GM18498 (cell line): ENCODE measurements around the gene CDK19.

ENCODE experiments used
- ATAC-seq: cut with Tn5 transposase; IDR thresholded peaks from one replicate; pipeline ENCODE4 v1.9.1; 2021; ENCODE audit warnings: mild to moderate bottlenecking, moderate library complexity; ENCODE audit not compliant: unreplicated experiment

Gene CDK19

DNA sequence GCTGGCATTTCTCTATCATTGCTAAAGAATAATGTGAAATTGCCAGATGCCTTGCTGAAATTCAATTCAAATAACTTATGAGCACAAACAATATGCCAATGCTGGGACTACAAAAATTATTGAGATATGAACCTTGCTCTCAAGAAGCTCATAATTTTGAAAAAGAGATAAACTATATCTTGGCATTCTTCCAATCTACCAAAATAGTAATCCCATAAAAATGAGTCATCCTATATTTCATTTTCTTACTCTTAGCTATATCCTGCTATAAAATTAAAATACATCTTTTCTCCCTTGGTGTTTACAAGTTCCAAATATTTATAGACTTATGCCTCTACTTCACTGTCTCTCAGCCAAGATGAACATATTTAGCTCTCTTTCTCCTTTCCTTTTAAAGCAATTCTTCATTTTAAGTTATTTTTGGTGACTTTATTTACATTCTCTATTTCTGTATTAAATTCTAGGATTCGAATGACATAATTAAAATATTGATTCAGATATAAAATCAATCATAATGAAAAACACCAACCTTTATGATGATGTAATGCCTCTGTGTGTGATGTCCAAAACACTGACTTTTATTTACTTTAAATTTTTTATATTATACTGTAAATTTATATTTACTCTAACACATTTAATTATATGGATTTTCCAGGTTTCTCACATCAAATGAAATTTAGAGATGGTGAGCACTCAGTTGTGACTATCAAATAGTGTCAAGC is 152.6 kb downstream of the CDK19 start:
- no peak for ATAC-seq

DNA sequence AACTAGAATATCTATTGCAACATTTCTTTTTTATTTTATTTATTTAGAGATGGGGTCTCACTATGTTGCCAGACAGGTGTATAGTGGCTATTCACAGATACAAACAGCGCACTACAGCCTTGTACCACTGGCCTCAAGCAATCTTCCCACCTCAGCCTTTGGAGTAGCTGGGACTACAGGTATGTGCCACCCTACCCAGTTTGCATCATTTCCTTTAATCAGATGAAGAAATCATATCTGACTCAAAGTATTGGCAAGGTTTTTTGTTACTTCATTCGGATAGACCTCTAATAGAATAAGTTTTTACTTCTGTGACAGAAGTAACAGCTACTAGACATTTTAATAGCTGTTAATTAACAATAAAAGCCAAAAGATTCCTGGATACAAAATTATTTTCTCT is 153.9 kb downstream of the CDK19 start:
- ATAC-seq, result no peak

DNA sequence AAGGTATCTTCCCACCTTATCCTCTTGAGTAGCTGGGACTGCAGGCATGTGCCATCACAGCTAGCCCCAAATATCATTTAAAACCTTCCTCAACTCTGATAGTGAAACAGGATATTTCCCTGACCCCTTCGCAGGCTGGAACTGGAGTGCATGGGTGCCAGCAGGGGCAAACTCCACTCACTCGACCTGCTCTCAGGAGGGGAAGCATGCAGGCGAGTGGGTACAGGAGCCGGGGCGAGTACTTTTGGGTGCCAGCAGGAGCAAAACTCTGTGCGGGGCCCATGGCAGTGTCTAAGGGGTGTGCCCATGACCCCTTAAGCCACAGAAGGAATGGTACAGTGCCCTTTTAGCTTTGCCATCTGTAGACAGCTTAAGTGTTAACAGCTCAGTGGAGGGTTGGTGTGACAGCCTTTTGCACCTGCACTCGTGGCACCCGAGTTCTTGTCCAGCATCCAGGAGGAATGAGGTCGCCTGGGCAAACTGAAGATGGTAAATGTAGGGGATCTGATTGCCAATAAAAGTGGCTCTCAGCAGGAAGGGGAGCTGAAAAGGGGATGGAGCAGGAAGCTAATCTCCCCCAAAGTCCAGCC is 155.1 kb downstream of the CDK19 start:
- ATAC-seq, result no peak

DNA sequence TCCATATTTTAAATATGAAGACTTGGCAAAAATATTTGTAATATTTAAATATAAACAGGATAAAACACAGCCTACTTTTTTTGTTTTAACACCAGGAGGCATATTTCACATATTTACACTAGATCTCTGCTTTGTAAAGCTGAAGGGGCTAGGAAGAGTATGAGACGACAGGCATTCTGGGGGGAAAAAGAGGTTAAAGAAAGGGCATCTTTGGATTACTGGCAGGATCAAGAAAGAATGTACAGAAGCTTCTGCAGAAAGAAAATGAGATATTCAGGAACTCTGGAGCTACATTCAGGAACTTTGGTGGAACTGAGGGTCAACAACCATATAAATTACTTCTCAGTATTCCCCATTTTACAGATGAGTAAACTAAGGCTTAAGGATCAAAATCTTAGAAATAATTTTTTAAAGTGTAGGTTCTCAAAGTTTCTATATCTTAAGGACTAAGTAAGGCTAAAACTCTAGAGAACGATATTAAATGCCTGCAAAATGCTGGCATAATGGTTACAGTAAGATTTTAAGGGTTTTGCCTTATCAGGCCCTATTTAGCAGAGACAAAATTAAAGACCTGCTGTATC is 156.5 kb downstream of the CDK19 start:
- no peak for ATAC-seq

DNA sequence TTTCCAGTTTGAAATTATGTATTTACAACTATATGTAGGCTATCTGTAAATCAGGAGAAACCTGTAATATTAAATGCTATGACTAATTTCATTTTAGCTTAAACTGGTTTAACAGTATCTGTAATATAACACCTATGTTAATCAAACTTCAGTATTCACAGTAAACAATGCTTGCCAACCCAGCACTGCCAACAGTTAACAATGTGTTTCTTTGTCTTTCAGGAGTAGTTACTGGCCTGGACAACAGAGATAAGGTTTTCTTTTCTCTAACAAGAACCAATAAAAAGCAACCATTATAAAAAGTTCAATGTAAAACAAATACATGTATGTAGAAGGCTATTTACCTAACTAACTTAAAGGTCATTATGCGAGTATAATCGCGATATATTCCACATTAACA is 158.8 kb downstream of the CDK19 start:
- ATAC-seq, result no peak

DNA sequence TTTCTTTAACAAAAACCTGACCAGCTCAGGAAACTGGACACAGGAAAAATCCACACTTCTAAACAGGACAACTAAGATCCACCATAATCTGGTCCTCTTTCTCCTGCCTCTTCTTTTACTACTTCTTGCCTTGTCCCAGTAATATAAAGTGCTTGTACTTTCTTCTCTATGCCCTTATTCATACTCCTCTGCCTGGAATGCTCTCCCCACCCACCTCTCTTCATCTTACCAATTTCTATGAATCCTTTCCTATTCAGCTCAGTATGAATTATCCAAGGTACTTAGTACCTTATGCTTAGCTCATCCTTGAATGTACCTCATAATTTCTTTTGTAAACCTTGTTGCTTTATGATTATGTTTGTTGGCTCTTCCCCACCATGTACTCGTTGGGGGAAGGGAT is 159.4 kb downstream of the CDK19 start:
- ATAC-seq, result no peak

DNA sequence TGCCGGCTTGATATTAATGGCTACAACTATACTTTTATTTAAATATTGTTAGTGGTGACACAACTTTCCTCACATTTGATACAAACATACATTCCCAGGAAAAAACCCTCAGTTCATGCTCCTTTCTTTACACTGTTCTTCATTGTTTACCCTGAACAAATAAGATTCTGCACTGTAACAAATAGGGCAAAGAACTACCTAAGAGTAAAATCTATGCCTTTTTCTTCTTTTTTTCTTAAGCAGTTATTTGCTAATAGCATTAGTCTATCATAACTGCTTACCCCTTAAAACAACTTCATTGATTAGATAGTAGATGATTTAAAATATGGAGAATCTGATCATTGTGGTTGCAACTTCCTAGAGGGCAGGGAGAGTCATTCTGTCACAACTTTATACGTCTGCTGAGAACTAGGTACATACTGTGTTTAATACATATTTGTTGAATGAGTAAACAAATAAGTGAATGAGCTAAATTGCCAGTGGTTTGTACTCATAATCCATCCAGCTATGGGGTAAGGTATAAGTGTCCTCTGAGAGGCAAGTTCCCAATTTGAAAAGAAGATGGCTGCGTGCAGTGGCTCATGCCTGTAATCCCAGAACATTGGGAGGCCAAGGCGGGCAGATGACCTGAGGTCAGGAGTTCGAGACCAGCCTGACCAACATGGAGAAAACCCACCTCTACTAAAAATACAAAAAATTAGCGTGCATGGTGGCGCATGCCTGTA is 161.0 kb downstream of the CDK19 start:
- ATAC-seq, result no peak

DNA sequence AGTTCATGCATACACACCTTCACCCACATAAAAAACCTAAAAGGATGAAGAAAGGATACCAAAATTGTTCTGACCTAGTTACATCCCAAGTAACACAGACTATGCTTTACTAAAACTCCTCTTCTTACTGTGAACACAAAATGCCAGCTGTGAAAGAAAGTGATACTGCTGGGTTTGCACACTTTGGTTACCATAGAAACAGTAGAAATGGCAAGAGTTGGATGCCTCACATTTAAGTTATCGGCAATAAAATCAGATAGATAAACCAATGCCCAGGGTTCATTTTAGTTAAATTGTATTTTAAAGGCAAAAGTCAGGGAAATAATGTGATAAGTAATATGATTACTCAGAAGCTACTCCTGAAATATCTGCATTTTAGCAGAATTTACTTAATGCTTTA is 161.9 kb downstream of the CDK19 start:
- no peak for ATAC-seq

DNA sequence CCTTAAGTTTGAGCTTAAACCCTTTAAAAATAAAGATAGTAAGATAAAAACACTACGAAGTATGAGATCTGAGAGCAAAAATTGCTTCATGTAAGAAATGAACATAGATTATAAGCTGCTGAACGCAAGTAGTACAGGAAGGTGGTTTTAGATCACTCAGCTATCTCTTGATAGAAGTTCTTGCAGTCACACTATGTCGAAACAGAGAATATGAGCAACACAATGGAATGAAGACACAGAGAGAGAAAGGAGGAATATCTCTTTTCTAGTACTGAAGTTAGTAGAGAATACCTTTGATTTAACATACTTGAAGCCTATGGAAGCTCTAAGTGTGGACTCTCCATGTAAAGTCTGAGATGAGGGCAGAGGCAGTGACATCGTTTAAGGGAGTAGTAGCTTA is 162.7 kb downstream of the CDK19 start:
- ATAC-seq, result no peak

DNA sequence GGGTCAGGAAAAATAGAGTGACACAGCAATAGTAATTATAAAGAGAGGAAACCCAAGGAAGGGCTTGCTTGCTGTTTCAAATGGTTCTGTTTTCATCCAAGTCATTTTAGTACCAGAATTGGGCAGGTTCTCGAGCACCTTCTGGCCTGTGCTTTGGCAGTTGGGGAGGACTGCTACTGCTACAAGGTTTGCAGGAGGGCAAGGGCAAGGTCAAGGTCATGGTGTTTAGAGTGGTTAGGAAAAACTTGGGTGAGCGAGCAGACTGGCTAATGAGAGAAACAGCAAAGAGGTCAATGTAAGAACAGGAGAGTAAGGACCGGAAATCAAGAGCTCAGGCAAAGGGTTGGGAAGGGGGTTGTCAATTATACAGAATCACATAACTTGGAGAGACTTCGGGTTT is 164.5 kb downstream of the CDK19 start:
- no peak for ATAC-seq

DNA sequence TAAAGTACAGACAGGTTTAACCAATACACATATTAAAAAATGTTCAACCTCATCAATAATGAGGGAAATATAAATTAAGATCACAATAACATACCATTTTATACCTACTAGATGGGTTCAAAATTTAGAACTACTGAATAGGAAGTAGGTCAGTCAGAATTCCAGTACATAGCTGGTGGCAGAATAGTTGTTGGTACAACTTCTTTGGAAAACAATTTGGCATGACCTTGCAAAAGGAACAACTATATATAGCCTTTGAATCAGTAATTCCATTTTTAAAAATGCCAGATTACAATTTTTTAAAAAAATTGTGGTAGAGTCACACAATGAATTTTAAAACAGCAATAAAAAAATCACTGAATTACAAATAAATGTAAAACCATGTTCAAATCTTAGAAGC is 165.6 kb downstream of the CDK19 start:
- no peak for ATAC-seq

DNA sequence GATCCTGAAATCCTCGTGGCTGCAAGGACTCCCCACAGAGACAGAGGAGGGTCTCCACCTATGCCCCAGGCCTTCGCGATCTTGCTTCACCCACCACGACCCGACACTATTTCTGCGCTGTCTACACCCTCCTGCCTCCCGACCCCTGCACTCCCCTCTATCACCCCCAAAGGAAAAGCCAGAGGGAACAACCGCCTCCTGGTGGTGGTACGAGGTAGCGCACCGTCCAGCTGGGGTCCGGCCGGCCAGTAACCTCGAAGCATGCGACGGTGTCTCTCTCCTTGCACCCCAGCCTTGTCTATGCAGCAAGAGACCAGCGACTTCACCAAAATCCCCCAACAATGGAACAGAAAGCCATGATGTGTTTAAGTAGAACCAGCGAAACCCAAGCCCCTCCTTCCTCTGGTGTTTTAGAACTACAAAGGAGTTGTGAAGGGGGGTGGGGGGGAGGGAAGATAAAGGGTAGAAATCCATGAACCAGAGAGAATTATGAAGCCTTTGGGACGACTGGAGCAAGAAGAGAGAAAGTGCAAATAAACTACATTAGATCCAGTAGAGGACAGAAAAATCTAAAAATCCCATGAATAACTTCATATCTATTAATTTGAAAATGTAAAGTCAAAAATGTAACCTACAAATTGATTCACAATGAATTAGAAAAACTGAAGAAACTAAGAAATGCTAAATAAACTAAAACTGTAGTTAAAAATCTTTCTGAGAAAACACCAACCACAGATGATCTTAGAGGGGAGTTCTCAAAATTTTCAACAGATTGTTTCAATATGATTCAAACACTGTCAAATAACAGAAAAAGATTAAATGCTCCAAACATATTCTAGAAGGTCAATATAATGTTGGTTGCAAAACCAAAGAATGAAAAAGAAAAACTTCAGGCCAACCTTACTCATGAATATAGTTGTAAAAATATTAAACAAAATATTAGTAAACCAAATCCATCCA is 168.0 kb downstream of the CDK19 start:
- ATAC-seq, result no peak

DNA sequence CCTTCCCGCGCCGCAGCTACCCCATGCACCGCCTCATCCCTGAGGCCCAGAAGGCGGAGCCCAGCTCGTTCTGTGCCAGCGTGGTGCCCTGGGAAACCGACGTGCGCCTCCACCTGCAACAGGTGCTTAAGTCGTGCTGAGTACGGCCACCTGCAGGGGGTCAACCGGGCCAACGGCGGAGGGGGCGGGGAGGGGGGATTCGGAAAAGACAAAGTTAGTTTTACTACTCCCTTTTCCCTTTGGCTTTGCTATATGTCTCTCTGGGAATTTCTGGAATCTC is 168.9 kb downstream of the CDK19 start:
- ATAC-seq, result no peak

DNA sequence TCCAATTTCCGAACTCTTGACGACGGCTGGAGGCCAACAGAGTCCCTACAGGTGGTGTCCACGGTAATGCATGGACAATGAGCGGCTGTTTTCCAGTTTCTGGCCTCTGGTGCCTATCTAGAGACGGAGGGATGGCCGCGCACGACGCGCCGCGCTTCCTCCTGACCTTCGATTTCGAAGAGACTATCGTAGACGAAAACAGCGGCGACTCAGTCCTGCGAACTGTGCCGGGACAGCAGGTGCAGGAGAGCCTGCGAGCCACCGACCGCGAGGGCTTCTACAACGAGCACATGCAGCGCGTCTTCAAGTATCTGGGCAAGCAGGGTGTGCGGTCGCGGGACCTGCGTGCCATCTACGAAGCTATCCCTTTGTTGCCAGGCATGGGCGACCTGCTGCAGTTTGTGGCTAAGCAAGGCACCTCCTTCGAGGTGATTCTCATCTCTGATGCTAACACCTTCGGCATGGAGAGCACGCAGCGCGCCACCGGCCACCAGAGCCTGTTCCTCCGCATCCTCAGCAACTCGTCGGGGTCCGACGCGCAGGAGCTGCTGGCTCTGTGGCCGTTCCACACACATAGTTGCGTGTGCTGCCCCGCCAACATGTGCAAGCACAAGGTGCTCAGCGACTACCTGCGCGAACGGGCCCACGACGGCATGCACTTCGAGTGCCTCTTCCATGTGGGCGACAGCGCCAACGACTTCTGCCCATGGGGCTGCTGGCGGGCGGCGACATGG is 169.4 kb downstream of the CDK19 start:
- ATAC-seq, result no peak

DNA sequence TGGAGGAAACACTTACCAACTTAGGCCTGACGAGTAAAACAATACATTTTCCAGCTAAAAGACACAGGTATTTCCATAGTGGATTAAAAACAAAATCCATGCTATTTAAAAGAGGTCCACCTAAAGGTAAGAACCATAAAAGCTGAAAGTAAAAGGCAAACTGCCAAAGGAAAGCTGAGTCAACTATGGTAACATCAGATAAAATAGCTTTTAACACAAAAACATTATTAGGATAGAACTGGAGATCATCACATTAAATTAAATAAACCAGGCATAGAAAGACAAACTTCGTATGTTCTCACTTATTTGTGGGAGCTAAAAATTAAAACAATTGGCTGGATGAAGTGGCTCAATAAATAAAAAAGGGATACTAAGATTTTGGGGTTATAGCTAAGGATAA is 172.1 kb downstream of the CDK19 start:
- no peak for ATAC-seq

DNA sequence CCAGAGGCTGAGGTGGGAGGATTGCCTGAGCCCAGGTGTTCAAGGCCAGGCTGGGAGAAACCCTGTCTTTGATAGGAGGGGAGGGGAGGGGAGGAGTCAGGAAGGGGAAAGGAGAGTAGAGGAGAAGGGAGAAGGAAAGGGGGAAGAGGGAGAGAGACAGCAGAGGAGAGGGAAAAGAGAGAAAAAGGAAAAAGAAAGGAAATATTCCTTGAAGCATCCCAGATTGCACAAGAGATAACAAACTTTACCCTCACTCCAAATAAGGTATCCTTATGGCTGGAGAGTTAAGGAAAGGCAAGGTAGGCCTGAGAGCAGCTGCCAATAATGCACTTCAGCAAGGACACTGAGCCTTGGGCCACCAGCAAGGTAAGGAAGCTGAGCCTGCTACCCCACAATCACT is 172.6 kb downstream of the CDK19 start:
- ATAC-seq, result no peak

DNA sequence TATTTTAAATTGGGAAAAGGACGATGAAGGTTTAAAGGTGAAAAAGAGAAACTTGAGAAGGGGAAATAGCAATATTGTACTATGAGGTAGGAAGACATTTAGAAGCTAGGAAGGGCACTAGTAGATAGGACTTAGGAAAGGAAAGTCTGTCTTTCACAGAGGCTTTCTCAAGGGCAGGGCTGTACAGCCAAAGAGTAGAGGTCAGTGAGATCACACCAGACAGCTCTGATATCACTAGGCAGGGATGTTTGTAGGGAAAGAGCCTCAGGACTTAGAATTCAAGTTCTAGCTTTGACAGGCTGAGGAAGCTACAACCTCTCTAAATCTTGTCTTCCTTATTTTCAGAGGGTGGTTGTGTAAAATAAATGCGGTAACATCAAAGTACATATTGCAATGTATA is 178.5 kb downstream of the CDK19 start:
- ATAC-seq, result no peak

DNA sequence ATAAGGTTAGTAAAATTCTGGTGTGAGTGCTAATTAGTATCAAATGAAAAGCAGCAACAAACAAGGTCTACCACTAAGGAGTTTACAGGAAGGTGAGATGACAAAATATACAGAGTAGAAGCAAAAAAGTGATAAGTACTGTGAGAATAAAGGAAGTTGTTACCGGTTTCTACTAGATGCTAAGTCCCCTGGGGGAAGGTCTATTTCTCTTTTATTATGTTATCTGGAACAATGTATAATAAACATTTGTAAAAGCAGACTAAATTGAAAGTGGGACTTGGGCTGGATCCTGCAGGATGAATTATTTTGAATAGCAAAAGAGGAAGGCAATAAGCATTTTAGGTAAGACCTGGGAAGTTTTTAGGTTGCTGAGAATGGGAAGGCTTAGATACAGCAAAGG is 180.2 kb downstream of the CDK19 start:
- ATAC-seq, result no peak

DNA sequence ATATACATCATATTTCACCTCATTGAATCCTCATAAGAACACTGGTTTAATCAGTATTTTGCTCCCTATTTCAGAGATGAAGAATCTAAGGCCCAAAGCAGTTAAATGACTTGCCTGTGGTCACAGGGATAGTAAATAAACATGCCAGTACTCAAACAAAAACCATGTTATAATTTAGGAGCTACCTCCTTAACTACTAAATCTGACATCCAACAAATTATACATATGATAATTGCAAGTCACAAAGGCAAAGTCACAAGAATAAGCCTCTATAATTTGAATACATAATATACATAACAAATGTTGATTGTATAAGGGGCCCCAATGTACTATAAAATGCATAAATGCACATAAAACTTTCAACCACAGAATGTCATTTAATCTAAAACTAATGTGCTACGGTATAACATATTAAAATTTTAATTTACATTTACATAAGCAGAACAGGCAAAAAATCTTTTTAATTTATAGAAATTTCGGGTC is 181.5 kb downstream of the CDK19 start:
- ATAC-seq, result no peak

DNA sequence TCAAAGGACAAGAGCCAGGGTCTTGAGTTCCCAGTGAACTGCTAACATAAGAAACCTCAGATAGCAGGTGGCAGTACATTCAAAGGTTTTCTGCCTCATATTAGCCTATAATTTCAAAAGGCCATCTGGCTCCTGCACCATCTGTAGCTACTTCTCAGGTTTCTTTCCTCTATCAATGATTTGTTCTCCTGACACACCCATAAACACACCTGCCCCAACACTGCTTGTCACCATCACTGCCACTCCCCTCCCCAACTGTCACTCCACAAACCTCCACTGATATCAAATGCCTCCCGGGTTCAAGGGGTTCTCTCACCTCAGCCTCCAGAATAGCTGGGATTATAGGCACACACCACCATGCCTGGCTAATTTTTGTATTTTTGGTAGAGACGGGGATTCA is 186.1 kb downstream of the CDK19 start:
- ATAC-seq, result no peak
